Dermis blood vessel endothelial cell (primary cell): Measurements from ENCODE around the gene C2CD4C. TPM values are rescaled to one million over a fixed set of nuclear protein-coding genes. Genes with fewer than 3 reads are reported as not detected.
"Not testable (repeated sequence)": the region's sequence is repeated elsewhere in the genome, so short reads cannot be mapped to it uniquely, and the experiment has no call there.

Experiments used
- DNase-seq: peaks from one replicate; pipeline ENCODE4 v3.0.0; 2010
- total RNA-seq: library from RNA; depleted of rRNA; stranded (reverse); fragments of >200 nt; gene quantifications from 2 replicates; pipeline ENCODE4 v1.2.3, GENCODE V29; 2014

Gene C2CD4C
- total RNA-seq, 1 donor from 2014 or later, result 1.9 TPM

- no peak for DNase-seq
These were observed 3.7 kb upstream of the C2CD4C start for GRCh38 chr19:412356-413355.

GRCh38 chr19:411723-412355 is 2.9 kb upstream of the C2CD4C start:
- no peak for DNase-seq

GRCh38 chr19:411121-411722 is 2.3 kb upstream of the C2CD4C start:
- DNase-seq, result not testable (repeated sequence)

GRCh38 chr19:410243-410781 is 1.4 kb upstream of the C2CD4C start:
- DNase-seq, result no peak

GRCh38 chr19:409516-410242 is 732 bp upstream of the C2CD4C start:
- peak; percentile 11 for DNase-seq

GRCh38 chr19:408441-408901 is 476 bp downstream of the C2CD4C start:
- DNase-seq, result no peak

- no peak for DNase-seq
These were observed 1.2 kb downstream of the C2CD4C start for GRCh38 chr19:407511-408440.

- no peak for DNase-seq
These were observed 1.9 kb downstream of the C2CD4C start for GRCh38 chr19:406971-407510.

- DNase-seq, result no peak
These were observed 2.7 kb downstream of the C2CD4C start for GRCh38 chr19:406135-406781.

GRCh38 chr19:405121-405965 is 3.6 kb downstream of the C2CD4C start:
- DNase-seq, result no peak

GRCh38 chr19:403221-404027 is 5.5 kb downstream of the C2CD4C start:
- DNase-seq, result no peak

- DNase-seq, result no peak
These were observed 6.2 kb downstream of the C2CD4C start for GRCh38 chr19:402786-403185.

- peak; percentile 27 for DNase-seq
These were observed 7.0 kb downstream of the C2CD4C start for GRCh38 chr19:401866-402511.

GRCh38 chr19:400976-401865 is 7.7 kb downstream of the C2CD4C start:
- no peak for DNase-seq

GRCh38 chr19:399370-399769 is 9.6 kb downstream of the C2CD4C start:
- no peak for DNase-seq

GRCh38 chr19:398719-399118 is 10.2 kb downstream of the C2CD4C start:
- no peak for DNase-seq
